RPMI8226 (cell line): Measurements from ENCODE around the gene SRP9.
"Not testable (repeated sequence)": the region's sequence is repeated elsewhere in the genome, so short reads cannot be mapped to it uniquely, and the experiment has no call there.

Source experiments
- DNase-seq: peaks from one replicate; pipeline ENCODE4 v3.0.0-alpha.2; 2015

Gene SRP9

DNA sequence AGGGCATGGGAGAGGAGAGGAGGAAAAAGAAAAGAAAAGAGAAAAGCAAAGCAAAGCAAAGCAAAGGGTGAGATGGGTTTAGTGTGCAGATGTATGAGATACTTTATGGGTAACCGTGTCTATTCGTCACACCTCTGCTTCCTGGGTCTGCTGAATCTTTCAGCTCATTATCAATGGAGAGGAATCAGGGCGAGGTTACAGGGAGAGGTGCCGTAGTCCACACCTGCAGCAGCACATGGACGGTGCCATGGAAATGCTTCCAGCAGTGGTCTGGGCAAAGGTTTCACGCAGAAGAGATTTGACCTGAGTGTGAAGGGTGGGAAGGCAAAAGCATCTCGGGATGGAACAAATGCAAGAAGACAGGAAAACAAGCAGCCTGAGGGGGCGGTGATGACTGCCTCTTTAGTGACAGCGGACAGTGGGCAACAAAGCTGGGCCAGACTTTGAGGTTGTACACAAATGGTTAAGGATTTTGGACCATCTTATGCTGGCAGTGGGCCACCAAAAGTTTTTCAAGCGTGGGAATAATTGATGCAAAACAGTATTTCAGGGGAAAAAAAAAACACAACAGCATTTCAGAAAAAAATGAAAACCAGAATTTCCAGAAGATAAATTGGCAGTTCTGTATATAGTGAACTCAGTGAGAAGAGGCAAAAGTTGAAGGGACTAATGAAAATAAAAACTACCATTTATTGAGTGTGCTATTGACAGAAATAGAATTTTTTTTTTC lies 19.5 kb upstream of the SRP9 start:
- DNase-seq, result no peak

DNA sequence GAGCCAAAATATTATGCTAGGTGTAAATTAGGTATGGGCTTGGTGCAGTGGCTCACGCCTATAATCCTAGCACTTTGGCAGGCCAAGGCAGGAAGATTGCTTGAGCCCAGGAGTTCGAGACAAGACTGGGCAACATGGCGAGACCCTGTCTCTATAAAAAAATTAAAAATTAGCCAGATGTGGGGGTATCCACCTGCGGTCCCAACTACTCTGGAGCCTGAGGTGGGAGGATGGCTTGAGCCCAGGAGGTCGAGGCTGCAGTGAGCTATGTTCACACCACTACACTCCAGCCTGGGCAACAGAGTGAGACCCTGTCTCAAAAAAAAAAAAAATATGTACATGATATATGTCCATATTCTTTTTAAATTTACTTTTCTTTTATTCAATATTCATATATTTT lies 17.7 kb upstream of the SRP9 start:
- DNase-seq, result not testable (repeated sequence)

DNA sequence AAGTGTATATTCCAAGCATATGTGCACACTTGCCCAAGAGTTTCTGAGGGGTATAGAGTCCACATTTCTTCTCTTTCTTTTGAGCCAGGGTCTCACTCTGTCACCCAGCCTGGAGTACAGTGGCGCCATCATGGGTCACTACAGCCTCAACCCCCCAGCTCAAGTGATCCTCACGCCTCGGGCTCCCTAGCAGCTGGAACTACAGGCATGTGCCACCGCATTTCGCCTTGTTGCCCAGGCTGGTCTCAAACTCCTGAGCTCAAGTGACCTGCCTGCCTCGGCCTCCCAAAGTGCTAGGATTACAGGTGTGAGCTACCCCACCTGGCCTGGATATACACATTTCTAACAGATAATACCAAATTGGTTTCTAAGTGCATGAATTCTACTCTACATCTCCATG lies 17.1 kb upstream of the SRP9 start:
- DNase-seq, result no peak

DNA sequence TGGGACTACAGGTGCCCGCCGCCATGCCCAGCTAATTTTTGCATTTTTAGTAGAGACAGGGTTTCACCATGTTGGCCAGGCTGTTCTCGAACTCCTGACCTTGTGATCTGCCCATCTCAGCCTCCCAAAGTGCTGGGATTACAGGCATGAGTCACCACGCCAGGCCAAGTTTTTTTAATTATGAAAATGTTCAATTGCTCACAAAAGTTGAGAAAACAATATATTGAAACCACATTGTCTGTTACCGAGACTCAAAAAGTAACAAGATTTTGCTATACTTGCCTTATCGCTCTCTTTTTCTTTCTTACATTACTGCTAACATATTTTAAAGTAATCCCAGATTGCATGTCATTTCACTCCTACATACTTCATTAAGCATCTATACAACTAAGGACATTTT lies 16.2 kb upstream of the SRP9 start:
- not testable (repeated sequence) for DNase-seq

DNA sequence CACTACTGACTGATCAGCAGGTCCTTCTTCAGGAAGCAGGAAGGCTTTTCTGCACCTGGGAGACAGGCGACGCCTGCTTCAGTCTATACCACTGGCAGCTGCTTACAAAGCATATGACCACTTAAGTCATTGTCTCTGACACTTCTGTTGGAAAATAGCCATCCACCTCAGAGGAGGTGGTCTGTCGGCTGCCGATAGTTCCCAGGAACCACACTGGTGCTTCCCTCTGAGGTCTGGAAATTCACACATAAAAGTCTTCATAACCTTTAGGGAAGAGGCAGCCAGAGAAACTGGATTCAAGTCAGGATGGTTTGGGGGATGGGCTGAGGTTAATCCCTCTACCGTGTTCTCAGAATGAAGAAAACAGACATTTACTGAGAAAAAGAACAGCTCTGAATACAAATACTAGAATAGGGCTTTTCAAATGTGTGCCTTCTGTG lies 15.6 kb upstream of the SRP9 start:
- no peak for DNase-seq

DNA sequence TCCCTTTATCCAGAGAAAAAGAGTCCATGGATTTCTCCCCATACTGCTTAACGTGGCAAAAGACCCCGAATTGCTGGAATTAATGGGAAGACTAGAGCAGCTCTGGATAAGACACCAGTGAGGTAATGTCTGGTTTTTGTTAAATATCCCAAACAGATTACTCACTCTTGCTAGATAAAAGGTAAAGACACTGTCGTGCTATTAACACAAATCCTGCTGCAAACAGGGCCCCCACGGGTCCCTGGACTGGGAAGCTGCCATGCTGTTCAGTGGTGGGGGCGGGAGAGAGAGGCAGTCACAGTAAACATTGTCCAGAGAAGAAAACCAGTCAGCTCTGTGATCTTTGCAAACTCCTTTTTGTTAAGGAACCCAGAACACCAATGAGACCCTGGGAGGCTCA lies 15.2 kb upstream of the SRP9 start:
- DNase-seq, result no peak

DNA sequence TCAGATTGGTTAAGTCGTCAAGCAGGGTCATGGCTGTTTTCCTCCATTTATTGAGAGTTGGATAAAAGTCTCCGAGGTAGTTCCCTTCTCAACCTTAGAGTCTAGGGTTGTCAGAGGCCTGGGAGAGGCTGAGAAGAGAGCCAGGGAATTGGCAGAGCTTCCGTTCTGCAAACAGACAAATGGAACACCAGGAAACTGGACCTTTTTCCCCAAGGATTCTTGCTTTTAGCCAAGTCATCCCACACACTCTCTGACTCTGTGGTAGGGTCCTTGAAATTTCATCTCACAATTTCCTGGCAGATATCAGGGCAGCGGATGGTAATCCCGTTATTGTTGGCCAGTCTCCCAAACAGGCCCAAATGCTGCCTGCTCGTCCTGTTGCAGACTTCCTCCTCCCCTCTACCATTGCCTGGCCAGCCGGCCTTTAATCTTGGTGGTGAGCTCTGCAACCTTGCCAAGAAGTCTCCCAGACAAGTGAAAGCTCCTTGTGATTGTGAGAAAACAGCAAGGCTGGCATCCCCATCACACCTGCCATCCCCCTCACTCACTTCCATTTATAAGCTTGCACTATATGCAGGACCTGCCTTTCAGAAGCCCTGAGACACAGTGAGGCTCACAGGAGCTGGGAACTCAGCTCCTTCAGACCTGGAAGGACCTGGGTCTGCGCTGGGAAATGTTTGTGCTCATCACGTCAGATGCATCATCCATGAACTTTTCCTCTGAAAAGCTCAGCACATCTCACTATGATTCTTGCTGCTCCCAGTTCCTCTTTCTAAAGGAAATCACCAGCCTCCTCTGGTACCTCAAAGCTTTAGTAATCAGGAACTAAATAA lies 13.7 kb upstream of the SRP9 start:
- DNase-seq, result peak; percentile 67

DNA sequence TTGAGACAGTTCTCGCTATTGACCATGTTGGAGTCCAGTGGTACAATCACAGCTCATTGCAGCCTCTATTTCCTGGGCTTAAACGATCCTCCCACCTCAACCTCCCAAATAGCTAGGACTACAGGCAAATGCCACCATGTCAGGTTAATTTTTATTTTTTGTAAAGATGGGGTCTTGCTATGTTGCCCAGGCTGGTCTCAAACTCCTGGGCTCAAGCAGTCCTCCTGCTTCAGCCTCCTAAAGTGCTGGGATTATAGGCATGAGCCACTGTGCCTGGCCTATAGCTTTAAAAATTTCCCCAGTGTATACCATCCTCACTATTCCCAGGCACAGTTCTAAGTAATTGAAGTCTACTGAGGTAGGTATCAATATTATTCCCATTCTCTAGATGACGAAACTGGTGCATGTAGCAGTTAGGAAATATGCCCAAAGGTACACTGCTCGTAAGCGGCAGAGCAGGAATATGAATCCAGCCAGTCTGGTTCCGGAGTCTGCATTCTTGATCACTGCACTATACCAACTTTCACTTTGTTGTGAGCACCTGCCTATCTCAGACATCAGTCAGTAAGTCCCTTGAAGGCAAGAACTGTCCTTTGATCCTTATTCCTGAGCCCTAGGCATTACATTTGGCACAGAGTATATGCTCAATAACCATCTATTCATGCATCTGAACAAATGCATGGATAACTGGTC lies 11.5 kb upstream of the SRP9 start:
- DNase-seq, result no peak

DNA sequence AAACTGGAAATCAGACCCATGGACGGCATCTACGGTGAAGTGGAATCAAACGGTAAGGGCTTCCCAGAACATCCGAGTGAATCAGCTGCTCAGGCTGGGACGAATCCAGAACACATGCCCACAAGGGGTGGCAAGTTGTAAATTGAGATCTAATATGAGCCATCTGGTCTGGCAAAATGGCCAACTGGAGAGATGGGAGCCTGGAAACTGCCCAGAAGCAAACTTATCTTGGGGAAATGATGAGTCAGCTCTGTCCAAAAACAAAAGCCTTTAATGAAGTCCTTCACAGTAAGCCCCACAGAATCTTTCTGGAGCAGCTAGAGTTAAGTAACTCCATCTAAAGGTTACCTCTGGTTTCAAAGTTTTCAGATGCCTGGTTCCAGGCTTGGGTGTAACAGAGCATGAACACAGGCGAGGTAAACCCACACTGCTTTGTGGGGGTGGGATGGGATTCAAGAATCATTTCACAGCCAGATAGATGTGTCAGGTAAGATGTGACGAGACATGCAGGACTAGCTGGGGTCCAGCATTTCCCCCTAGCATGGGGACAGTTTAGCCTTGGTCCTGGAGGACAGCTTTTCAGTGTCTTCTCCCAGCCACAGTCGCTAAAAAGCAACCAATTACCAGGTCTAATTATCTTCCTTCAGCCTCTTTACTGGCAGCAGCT lies 10.5 kb upstream of the SRP9 start:
- DNase-seq, result peak; percentile 28

DNA sequence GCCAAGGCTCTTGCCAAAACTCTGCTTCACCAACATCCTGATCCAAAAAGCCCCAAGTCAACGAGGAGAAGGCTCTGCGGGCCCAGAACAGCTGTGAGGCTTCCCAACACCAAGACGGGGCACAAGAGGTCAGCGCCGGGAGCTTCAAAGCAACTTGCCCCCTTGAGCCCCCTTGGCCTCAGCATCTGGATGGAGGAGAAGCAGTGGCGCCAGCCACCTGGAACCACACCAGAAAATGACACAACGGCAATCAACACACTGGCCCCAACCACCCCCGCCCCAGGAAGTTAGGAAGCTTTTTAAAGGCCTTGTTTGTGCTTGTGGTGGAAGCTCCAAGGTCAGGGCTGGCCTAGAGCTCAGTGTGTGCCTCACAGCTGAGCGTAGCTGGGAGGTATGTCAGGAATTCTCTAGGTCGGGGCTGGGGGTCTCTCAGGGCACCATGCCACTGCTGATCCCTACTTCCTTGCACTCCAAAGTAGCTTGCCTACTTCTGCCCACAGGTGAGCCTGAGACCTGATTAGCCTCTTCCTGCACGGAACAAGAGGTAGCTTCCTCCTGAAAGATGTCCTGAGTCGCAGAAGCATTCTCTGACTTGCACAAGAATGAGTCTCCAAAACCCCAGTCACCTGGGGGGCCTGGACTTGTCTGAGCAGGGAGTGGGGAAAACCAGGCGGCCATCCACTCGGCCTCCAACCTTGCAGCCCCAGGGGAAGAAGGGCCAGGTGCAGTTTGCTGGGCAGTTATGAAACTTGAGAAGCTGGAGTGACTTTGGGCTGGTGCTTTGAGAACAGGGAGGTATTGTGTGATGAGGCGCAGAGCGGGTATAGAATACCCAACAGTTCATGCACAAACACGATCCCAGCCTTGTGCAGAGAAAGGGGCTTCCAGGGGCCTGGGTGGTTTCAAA lies 9.7 kb upstream of the SRP9 start:
- DNase-seq, result peak; percentile 25

- no peak for DNase-seq
These were observed 8.8 kb upstream of the SRP9 start for GRCh38 chr1:225768662-225769426.

GRCh38 chr1:225769687-225770086 lies 7.9 kb upstream of the SRP9 start:
- no peak for DNase-seq

GRCh38 chr1:225770561-225771248 lies 6.9 kb upstream of the SRP9 start:
- no peak for DNase-seq

DNA sequence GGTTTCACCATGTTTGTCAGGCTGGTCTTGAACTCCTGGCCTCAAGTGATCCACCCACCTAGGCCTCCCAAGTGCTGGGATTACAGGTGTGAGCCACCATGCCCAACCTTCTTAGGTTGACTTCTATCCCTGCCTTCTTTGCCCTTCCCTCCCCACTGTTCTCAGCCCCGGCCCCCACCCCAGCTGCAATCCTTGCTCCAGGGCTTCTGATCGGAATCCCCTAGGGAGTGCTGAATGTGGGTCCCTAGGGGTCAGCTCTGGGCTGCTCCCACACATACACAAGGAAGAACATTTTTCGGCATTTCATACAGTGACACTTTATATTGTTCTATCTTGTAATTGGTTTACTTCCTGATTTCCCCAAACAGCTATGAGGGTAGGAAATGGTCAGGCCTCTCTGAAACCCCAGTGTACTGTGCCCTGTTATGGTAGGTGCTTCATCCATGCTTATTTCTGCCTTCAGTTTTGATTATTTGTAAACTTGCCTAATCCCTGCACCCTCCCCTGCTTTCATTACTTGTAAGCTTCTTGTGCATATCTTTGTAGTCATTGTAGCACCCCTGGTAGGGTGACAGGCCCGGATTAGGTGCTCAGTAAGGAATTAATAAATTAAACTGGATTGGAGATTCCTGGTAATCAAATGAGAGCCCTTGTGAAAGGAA lies 5.8 kb upstream of the SRP9 start:
- DNase-seq, result no peak

GRCh38 chr1:225772323-225772768 lies 5.3 kb upstream of the SRP9 start:
- DNase-seq, result peak; percentile 77

DNA sequence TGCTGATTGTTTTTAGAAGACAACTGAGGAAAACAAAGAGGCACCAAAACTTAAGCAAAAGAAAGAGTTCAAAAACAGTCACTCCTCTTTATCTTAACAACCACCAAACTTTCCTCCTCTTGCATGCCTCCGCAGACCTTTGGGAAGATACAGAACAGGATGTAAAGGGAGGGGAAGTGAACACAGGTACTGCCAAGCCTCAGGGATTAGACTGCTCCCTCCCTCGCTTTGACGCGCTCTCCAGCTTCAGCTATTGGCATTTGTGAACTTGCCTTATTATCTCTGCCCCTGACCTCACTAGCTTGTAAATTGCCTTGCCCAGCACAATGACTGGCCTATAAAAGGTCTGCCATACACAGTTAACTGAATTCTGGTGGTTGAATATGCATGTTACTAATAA lies 4.8 kb upstream of the SRP9 start:
- no peak for DNase-seq

- DNase-seq, result no peak
These were observed 3.1 kb upstream of the SRP9 start for GRCh38 chr1:225774281-225775147.

GRCh38 chr1:225776294-225776693 lies 1.3 kb upstream of the SRP9 start:
- DNase-seq, result no peak

DNA sequence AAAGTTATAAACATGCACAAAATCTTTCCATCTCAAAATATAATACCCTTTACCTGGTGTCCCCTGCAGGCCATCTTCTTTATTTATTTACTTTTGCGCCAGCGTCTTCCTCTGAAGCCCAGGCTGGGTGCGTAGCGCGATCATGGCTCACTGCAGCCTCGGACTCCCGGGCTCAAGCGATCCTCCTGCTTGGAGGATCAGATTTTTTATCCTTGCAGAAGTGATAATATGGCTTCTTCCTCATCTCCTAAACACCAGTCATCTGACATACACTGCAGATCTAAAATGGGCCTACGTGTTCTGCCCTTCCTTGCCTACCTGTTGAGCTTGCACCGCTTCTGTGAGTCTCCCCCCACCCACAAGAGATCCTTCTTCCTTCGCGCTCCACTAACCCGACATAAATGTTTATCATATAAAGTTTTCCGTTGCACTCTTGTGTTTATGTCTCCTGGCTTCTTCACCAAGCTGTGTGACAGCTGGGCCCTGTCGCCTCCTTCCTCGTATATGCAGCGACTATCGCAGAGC lies 506 bp upstream of the SRP9 start:
- no peak for DNase-seq
